CD8-positive, alpha-beta memory T cell (primary cell): ENCODE results near the gene DENND6A. TPM values are rescaled to one million over a fixed set of nuclear protein-coding genes. Genes with fewer than 3 reads are reported as not detected.
"Not testable (repeated sequence)": the region's sequence is repeated elsewhere in the genome, so short reads cannot be mapped to it uniquely, and the experiment has no call there.

Experiments used
- CTCF ChIA-PET: fragments of 350-600 bp; sonication (Branson Sonifier 250); formaldehyde crosslinking; loops from one replicate; lab custom pipeline; 2021; ENCODE audit warnings: antibody characterized with exemption; lab: Charles Lee
- POLR2A ChIA-PET: fragments of 350-600 bp; sonication (Branson Sonifier 250); formaldehyde crosslinking; loops from one replicate; lab custom pipeline; 2021; ENCODE audit warnings: antibody characterized with exemption; lab: Charles Lee
- DNase-seq, 5 donors: peaks; one replicate each; pipeline versions ENCODE4 v3.0.0 to v3.0.0-alpha.2; 2020 to 2022; ENCODE audit warnings: mixed read lengths in 1 of 5
- H3K27ac ChIP-seq: one replicate; pipeline ENCODE4 v1.7.0; 2013; ENCODE audit warnings: low read depth, mild to moderate bottlenecking, low read length, moderate library complexity
- H3K27me3 ChIP-seq: 2 replicates; pipeline ENCODE4 v1.7.0; 2013; ENCODE audit warnings: low read length, mild to moderate bottlenecking; ENCODE audit not compliant: insufficient read depth, poor library complexity, severe bottlenecking
- H3K36me3 ChIP-seq: 2 replicates; pipeline ENCODE4 v1.7.0; 2013; ENCODE audit warnings: mild to moderate bottlenecking, low read length, moderate library complexity; ENCODE audit not compliant: insufficient read depth
- H3K4me1 ChIP-seq: 2 replicates; pipeline ENCODE4 v1.7.0; 2013; ENCODE audit warnings: mild to moderate bottlenecking, low read length, moderate library complexity; ENCODE audit not compliant: insufficient read depth
- H3K4me3 ChIP-seq: 2 replicates; pipeline ENCODE4 v1.7.0; 2013; ENCODE audit warnings: mild to moderate bottlenecking, low read length
- H3K9me3 ChIP-seq: 2 replicates; pipeline ENCODE4 v1.7.0; 2013; ENCODE audit warnings: mild to moderate bottlenecking, low read length
- H3K27ac Mint-ChIP-seq, 8 donors: one replicate each; pipeline ENCODE4 v1.8.0; 2020 to 2021; ENCODE audit warnings: mixed read lengths in 8 of 8, mild to moderate bottlenecking in 6 of 8, inconsistent platforms in 3 of 8, moderate library complexity in 3 of 8
- H3K27me3 Mint-ChIP-seq, 2 donors: one replicate each; pipeline ENCODE4 v1.8.0; 2020 to 2021; ENCODE audit warnings: mixed read lengths in 2 of 2, mild to moderate bottlenecking in 1 of 2, moderate library complexity in 1 of 2
- H3K36me3 Mint-ChIP-seq, 3 donors: one replicate each; pipeline ENCODE4 v1.8.0; 2020 to 2021; ENCODE audit warnings: mixed read lengths in 3 of 3, inconsistent platforms in 1 of 3, mild to moderate bottlenecking in 1 of 3
- H3K4me1 Mint-ChIP-seq, 3 donors: one replicate each; pipeline ENCODE4 v1.8.0; 2020 to 2021; ENCODE audit warnings: mixed read lengths in 3 of 3, inconsistent platforms in 1 of 3, mild to moderate bottlenecking in 1 of 3
- H3K4me3 Mint-ChIP-seq, 7 donors: one replicate each; pipeline ENCODE4 v1.8.0; 2020 to 2021; ENCODE audit warnings: mixed read lengths in 7 of 7, mild to moderate bottlenecking in 6 of 7, moderate library complexity in 4 of 7, inconsistent platforms in 2 of 7
- H3K9me3 Mint-ChIP-seq, 5 donors: one replicate each; pipeline ENCODE4 v1.8.0; 2020 to 2022; ENCODE audit warnings: mixed read lengths in 5 of 5, mild to moderate bottlenecking in 3 of 5, moderate library complexity in 2 of 5, inconsistent platforms in 1 of 5
- polyA plus RNA-seq: library from polyadenylated mRNA; unstranded; fragments of 300-500 nt; fragmentation: Illumina TruSeq; gene quantifications from one replicate; pipeline ENCODE4 v1.2.3, GENCODE V29; 2021
- total RNA-seq, 2 experiments: library from RNA; stranded (reverse); gene quantifications; one replicate each; pipeline ENCODE4 v1.2.3, GENCODE V29; 2021

DENND6A gene
- total and polyA plus RNA-seq, 3 experiments from 2014 or later: 12.5 to 45.0 (median 15.5) TPM

DNA sequence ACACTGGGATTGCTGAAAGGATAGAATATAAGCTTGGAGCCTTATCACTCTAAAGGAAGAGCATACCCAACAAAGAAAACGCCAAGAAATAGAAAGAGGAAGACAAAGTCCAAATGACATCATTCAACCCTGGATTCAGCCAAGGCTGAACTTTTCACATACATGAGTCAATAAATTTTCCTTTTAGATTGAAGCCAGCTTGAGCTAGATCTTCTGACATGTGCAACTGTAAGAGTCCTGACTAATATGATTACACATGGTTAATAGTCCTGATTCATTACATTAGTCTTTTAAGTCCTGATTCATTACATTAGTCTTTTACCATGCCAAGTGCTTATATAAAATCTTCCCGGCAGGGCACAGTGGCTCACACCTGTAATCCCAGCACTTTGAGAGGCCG lies 13.6 kb upstream of the DENND6A start:
- Mint-ChIP-seq H3K27me3 (peaks cover 0 to 10% of the 10 kb centered on the region in 2 donors), H3K9me3 (no peaks in the 10 kb centered on the region), H3K4me3 (no peak overlapping the region), H3K4me1 (peaks cover 0 to 5% (median 0%) of the 10 kb centered on the region in 3 donors), H3K36me3 (no peaks in the 10 kb centered on the region), H3K27ac (no peak overlapping the region)
- ChIA-PET CTCF (no interaction called here), POLR2A (no interaction called here)
- Histone ChIP-seq H3K27me3 (no peaks in the 10 kb centered on the region), H3K9me3 (no peaks in the 10 kb centered on the region), H3K4me1 (no peaks in the 10 kb centered on the region), H3K27ac (no peak overlapping the region), H3K4me3 (no peak overlapping the region), H3K36me3 (no peaks in the 10 kb centered on the region)
- no peak for DNase-seq

GRCh38 chr3:57705351-57705750 lies 12.5 kb upstream of the DENND6A start:
- DNase-seq, H3K36me3 ChIP-seq, H3K36me3 Mint-ChIP-seq, H3K27me3 ChIP-seq, H3K27ac Mint-ChIP-seq, POLR2A ChIA-PET, H3K4me1 ChIP-seq, H3K4me3 ChIP-seq, H3K4me1 Mint-ChIP-seq, H3K9me3 ChIP-seq, CTCF ChIA-PET, H3K9me3 Mint-ChIP-seq, H3K4me3 Mint-ChIP-seq, H3K27ac ChIP-seq: not testable (repeated sequence)
- peaks cover 0 to 10% of the 10 kb centered on the region in 2 donors for H3K27me3 Mint-ChIP-seq

- no peak overlapping the region for H3K27ac ChIP-seq
- H3K9me3 Mint-ChIP-seq: no peaks in the 10 kb centered on the region
These were observed 8.9 kb upstream of the DENND6A start for GRCh38 chr3:57701781-57702180.

GRCh38 chr3:57700737-57701136 lies 7.9 kb upstream of the DENND6A start:
- Histone ChIP-seq H3K27ac (no peak overlapping the region), H3K4me1 (no peaks in the 10 kb centered on the region), H3K27me3 (no peaks in the 10 kb centered on the region), H3K36me3 (no peaks in the 10 kb centered on the region), H3K4me3 (no peak overlapping the region), H3K9me3 (no peaks in the 10 kb centered on the region)
- DNase-seq: no peak
- Mint-ChIP-seq H3K27me3 (peaks cover 0 to 4% of the 10 kb centered on the region in 2 donors), H3K4me1 (no peaks in the 10 kb centered on the region), H3K9me3 (no peaks in the 10 kb centered on the region), H3K27ac (no peak overlapping the region), H3K4me3 (no peak overlapping the region), H3K36me3 (no peaks in the 10 kb centered on the region)
- ChIA-PET CTCF (no interaction called here), POLR2A (interaction anchor here (0.6 kb wide), 1 partner anchor 22 kb away, joined by 3 read pairs; no protein-coding TSS in a partner anchor)

More at GRCh38 chr3:57701781-57702180, 8.9 kb upstream of the DENND6A start:
- Mint-ChIP-seq H3K27ac (no peak overlapping the region), H3K27me3 (peaks cover 0 to 4% of the 10 kb centered on the region in 2 donors), H3K4me1 (no peaks in the 10 kb centered on the region), H3K36me3 (no peaks in the 10 kb centered on the region), H3K4me3 (no peak overlapping the region)
- H3K36me3 ChIP-seq: no peaks in the 10 kb centered on the region
- no peaks in the 10 kb centered on the region for H3K27me3 ChIP-seq
- CTCF ChIA-PET: no interaction called here
- H3K4me3 ChIP-seq: no peak overlapping the region
- no peak for DNase-seq
- no peaks in the 10 kb centered on the region for H3K4me1 ChIP-seq
- H3K9me3 ChIP-seq: no peaks in the 10 kb centered on the region
- POLR2A ChIA-PET: interaction anchor here (0.7 kb wide), 1 partner anchor 20 kb away, joined by 7 read pairs; no protein-coding TSS in a partner anchor

DNA sequence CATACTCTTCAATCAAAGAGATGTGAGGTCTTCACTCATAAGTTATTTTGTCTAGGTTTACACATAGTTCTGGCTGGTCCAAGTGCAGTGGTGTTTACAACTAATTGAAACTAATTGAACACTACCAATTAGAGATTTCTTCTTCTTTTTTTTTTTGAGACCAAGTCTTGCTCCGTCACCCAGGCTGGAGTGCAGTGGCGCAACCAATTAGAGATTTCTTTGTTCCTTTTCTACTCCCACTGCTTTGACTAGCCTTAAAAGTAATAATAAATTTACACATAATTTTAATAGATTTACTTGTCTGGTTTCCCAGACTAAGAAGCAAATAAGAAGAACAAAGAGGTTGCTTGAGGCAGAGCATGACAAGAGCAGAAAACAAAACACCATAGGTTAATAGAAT lies 6.7 kb upstream of the DENND6A start:
- no peak for DNase-seq
- no peak overlapping the region for H3K4me3 ChIP-seq
- no peak overlapping the region for H3K27ac ChIP-seq
- peaks cover 0 to 4% of the 10 kb centered on the region in 2 donors for H3K27me3 Mint-ChIP-seq
- no peaks in the 10 kb centered on the region for H3K4me1 ChIP-seq
- H3K9me3 ChIP-seq: no peaks in the 10 kb centered on the region
- H3K27ac Mint-ChIP-seq: no peak overlapping the region
- H3K36me3 Mint-ChIP-seq: no peaks in the 10 kb centered on the region
- no peaks in the 10 kb centered on the region for H3K9me3 Mint-ChIP-seq
- H3K4me3 Mint-ChIP-seq: no peak overlapping the region
- H3K27me3 ChIP-seq: no peaks in the 10 kb centered on the region
- H3K4me1 Mint-ChIP-seq: no peaks in the 10 kb centered on the region
- CTCF ChIA-PET: no interaction called here
- H3K36me3 ChIP-seq: no peaks in the 10 kb centered on the region
- POLR2A ChIA-PET: interaction anchor here (0.7 kb wide), 1 partner anchor 42 kb away, joined by 5 read pairs; no protein-coding TSS in a partner anchor

- H3K4me3 Mint-ChIP-seq: peak overlapping the region in 1 of 7 donors; percentile 27
- ChIA-PET CTCF (no interaction called here), POLR2A (no interaction called here)
- H3K36me3 Mint-ChIP-seq: peaks cover 0 to 6% (median 0%) of the 10 kb centered on the region in 3 donors
- H3K9me3 Mint-ChIP-seq: no peaks in the 10 kb centered on the region
- no peak for DNase-seq
- H3K4me1 ChIP-seq: peaks cover under 1% of the 10 kb centered on the region
- H3K4me3 ChIP-seq: no peak overlapping the region
- H3K27ac ChIP-seq: no peak overlapping the region
- no peaks in the 10 kb centered on the region for H3K27me3 Mint-ChIP-seq
- no peaks in the 10 kb centered on the region for H3K27me3 ChIP-seq
- no peaks in the 10 kb centered on the region for H3K9me3 ChIP-seq
- no peaks in the 10 kb centered on the region for H3K36me3 ChIP-seq
- H3K27ac Mint-ChIP-seq: peak overlapping the region in 2 of 8 donors; percentile 12 to 13
- H3K4me1 Mint-ChIP-seq: peaks cover 0 to 7% (median 1%) of the 10 kb centered on the region in 3 donors
These were observed 4.0 kb upstream of the DENND6A start for GRCh38 chr3:57696801-57697321.

- peak overlapping the region in 7 of 8 donors; percentile 45 to 89 (median 86) for H3K27ac Mint-ChIP-seq
- H3K27me3 Mint-ChIP-seq: no peaks in the 10 kb centered on the region
- CTCF ChIA-PET: no interaction called here
- Histone ChIP-seq H3K27ac (no peak overlapping the region), H3K27me3 (no peaks in the 10 kb centered on the region), H3K36me3 (no peaks in the 10 kb centered on the region), H3K4me3 (no peak overlapping the region), H3K4me1 (peaks cover 26% of the 10 kb centered on the region), H3K9me3 (no peaks in the 10 kb centered on the region)
- H3K4me3 Mint-ChIP-seq: peak overlapping the region; percentile 46 to 79 (median 65)
- POLR2A ChIA-PET: no interaction called here
- no peak for DNase-seq
- H3K4me1 Mint-ChIP-seq: peaks cover 20 to 31% (median 24%) of the 10 kb centered on the region in 3 donors
- H3K36me3 Mint-ChIP-seq: peaks cover 0 to 15% (median 0%) of the 10 kb centered on the region in 3 donors
- no peaks in the 10 kb centered on the region for H3K9me3 Mint-ChIP-seq
These were observed 1.3 kb upstream of the DENND6A start for GRCh38 chr3:57694146-57694545.

DNA sequence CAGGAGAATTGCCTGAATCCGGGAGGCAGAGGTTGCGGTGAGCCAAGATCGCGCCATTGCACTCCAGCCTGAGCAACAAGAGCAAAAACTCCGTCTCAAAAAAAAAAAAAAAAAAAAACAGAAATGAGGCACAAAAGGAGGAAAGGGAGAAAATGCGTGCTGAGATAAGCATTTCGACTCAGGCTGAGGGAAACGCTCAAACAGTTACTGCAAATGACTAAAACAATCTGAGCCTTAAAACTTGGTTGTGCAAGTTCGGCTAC lies 813 bp downstream of the DENND6A start:
- not testable (repeated sequence) for H3K9me3 Mint-ChIP-seq, H3K27me3 ChIP-seq, DNase-seq, H3K27me3 Mint-ChIP-seq, H3K9me3 ChIP-seq, H3K36me3 ChIP-seq
- H3K4me3 ChIP-seq: peak overlapping the region; percentile 69
- peak overlapping the region; percentile 86 to 97 (median 92) for H3K27ac Mint-ChIP-seq
- H3K4me1 Mint-ChIP-seq: peaks cover 33 to 48% (median 40%) of the 10 kb centered on the region in 3 donors
- peak overlapping the region; percentile 84 to 96 (median 90) for H3K4me3 Mint-ChIP-seq
- H3K36me3 Mint-ChIP-seq: peaks cover 0 to 25% (median 3%) of the 10 kb centered on the region in 3 donors
- H3K27ac ChIP-seq: peak overlapping the region; percentile 95
- POLR2A ChIA-PET: interaction anchor here (0.7 to 3.2 kb wide), 7 partner anchors 12 to 464 kb away, joined by 3 to 17 read pairs (median 6); partner anchors contain the start of genes APPL1, ARF4 and SLMAP
- peaks cover 41% of the 10 kb centered on the region for H3K4me1 ChIP-seq
- CTCF ChIA-PET: interaction anchor here (1.4 to 1.8 kb wide), 2 partner anchors 17 to 64 kb away, joined by 3 to 5 read pairs; partner anchors contain the start of gene SLMAP
